ENCODE data around the gene TPH1. TPM values are rescaled to one million over a fixed set of nuclear protein-coding genes. Genes with fewer than 3 reads are reported as not detected.
"Not testable (repeated sequence)": the region's sequence is repeated elsewhere in the genome, so short reads cannot be mapped to it uniquely, and the experiment has no call there.

Gene TPH1
- total RNA-seq, 1 donor from 2014 or later: 0.21 TPM

GRCh38 chr11:18019650-18020049 is 26.4 kb downstream of the TPH1 start:
- no peak for DNase-seq

GRCh38 chr11:18016789-18017188 is 29.3 kb downstream of the TPH1 start:
- DNase-seq: no peak

- DNase-seq: no peak
Measured at GRCh38 chr11:18014876-18015275, 31.2 kb downstream of the TPH1 start.

- no peak for DNase-seq
Measured at GRCh38 chr11:18013790-18014507, 32.1 kb downstream of the TPH1 start.

GRCh38 chr11:18012906-18013781 is 32.9 kb downstream of the TPH1 start, which contains the start of gene SERGEF:
SERGEF (minus strand) TSS chr11:18013047; CDS start chr11:18013010, 37 bp downstream.
- DNase-seq: peak; percentile 88

GRCh38 chr11:18012122-18012905 is 33.8 kb downstream of the TPH1 start:
- DNase-seq: peak; percentile 26

- no peak for DNase-seq
Measured at GRCh38 chr11:18011633-18012032, 34.4 kb downstream of the TPH1 start.

- DNase-seq: no peak
Measured at GRCh38 chr11:18010977-18011586, 35.0 kb downstream of the TPH1 start.

GRCh38 chr11:18010121-18010670 is 35.9 kb downstream of the TPH1 start:
- no peak for DNase-seq

GRCh38 chr11:18005376-18006129 is 40.5 kb downstream of the TPH1 start:
- no peak for DNase-seq

- no peak for DNase-seq
Measured at GRCh38 chr11:18001191-18001590, 44.9 kb downstream of the TPH1 start.

- no peak for DNase-seq
Measured at GRCh38 chr11:18000760-18001159, 45.3 kb downstream of the TPH1 start.

GRCh38 chr11:18000128-18000527 is 45.9 kb downstream of the TPH1 start:
- not testable (repeated sequence) for DNase-seq

Other genes starting within 250 kb of the TPH1 start
- gene SERGEF, start 33.2 kb downstream of the TPH1 start, total RNA-seq: 17.7 TPM
- 16.2 TPM for gene SAAL1, start 59.8 kb upstream of the TPH1 start, total RNA-seq
- 0.51 TPM for gene MRGPRX3, start 86.3 kb upstream of the TPH1 start, total RNA-seq
- not detected for gene MRGPRX4, start 126.6 kb upstream of the TPH1 start, total RNA-seq
- not detected for gene SAA4, start 190.5 kb upstream of the TPH1 start, total RNA-seq
- gene SAA2, start 202.4 kb upstream of the TPH1 start, total RNA-seq: not detected
- 2.4 TPM for gene SAA1, start 220.0 kb upstream of the TPH1 start, total RNA-seq